Measurements from ENCODE around the gene CITED4. TPM values are rescaled to one million over a fixed set of nuclear protein-coding genes. Genes with fewer than 3 reads are reported as not detected.

The CITED4 gene
- total and polyA plus RNA-seq, 2 donors (not counting 3 experiments of a cell fraction or from before 2014, with no cell fraction given): 3.8 to 11.3 TPM

GRCh38 chr1:40822890-40823289 is 39.3 kb downstream of the CITED4 start:
- Histone ChIP-seq H3K27me3 (ENCODE audit: control insufficient read depth in 2 of 2, insufficient read depth in 2 of 2, low read length in 2 of 2) (peaks cover 0 to 4% of the 10 kb centered on the region in 2 experiments), H3K9ac (replicated peaks; ENCODE audit: extremely low read depth, insufficient read depth, low read length) (no peak overlapping the region), H3K27ac (ENCODE audit: insufficient read depth, low read depth, low read length) (no peak overlapping the region), H4K20me1 (replicated peaks; ENCODE audit: control insufficient read depth, extremely low read depth, insufficient read depth, low read length) (no peaks in the 10 kb centered on the region), H3K36me3 (ENCODE audit: control insufficient read depth in 2 of 2, extremely low read depth in 1 of 2, insufficient read depth in 2 of 2, low read length in 2 of 2) (no peaks in the 10 kb centered on the region), H3K9me1 (replicated peaks; ENCODE audit: control insufficient read depth, extremely low read depth, insufficient read depth, low read length) (no peaks in the 10 kb centered on the region), H3K4me2 (ENCODE audit: insufficient read depth, low read length) (no peak overlapping the region), H3K79me2 (ENCODE audit: control insufficient read depth, insufficient read depth, low read length) (no peaks in the 10 kb centered on the region), H3K4me1 (ENCODE audit: control insufficient read depth, extremely low read depth, insufficient read depth, low read length) (peaks cover 2% of the 10 kb centered on the region), H2AFZ (ENCODE audit: low read depth, low read length) (no peak overlapping the region), H3K9me3 (replicated peaks; ENCODE audit: control insufficient read depth, insufficient read depth, low read length) (no peaks in the 10 kb centered on the region), H3K4me3 (replicated peaks in 1 of 3; ENCODE audit: insufficient read depth in 1 of 3, low read depth in 1 of 3, low read length in 3 of 3) (no peak overlapping the region)
- dilution Hi-C loops (cut with MboI; ENCODE audit: extremely low pct_ligation_motif_present, low sequenced_read_pairs): no loop called here
- TF ChIP-seq MAX (IDR thresholded peaks at IDR 0.05; ENCODE audit: insufficient read depth, insufficient read length): no peak
- TF ChIP-seq JUN (IDR thresholded peaks at IDR 0.05; ENCODE audit: borderline replicate concordance, insufficient read depth, insufficient read length, low read depth): no peak
- TF ChIP-seq FOS (IDR thresholded peaks at IDR 0.05; ENCODE audit: borderline replicate concordance, insufficient read depth, low read length): no peak
- no peak for TF ChIP-seq EZH2 (IDR thresholded peaks at IDR 0.05; ENCODE audit: borderline replicate concordance, low read depth, low read length, severe bottlenecking)
- no peak for TF ChIP-seq GATA2 (IDR thresholded peaks at IDR 0.05; ENCODE audit: insufficient read depth, insufficient read length, low read depth, low read length)
- TF ChIP-seq CTCF (IDR thresholded peaks at IDR 0.05; ENCODE audit: extremely low read depth in 1 of 2, insufficient read depth in 1 of 2, low read depth in 1 of 2, low read length in 2 of 2): no peak
- no peak for TF ChIP-seq POLR2AphosphoS5 (IDR thresholded peaks at IDR 0.05; ENCODE audit: insufficient read depth, low read depth, low read length)
- no peak for TF ChIP-seq MYC (IDR thresholded peaks at IDR 0.05; ENCODE audit: low read depth, low read length)
- TF ChIP-seq POLR2A (IDR thresholded peaks at IDR 0.05; ENCODE audit: low read depth, low read length): no peak
- POLR2A ChIA-PET: no interaction called here
- DNase-seq (ENCODE audit: low read depth, low spot score) (no peak), FAIRE-seq (no peak)
- intact Hi-C loops (cut with micrococcal nuclease): no loop called here
- BruUV-seq (replicated peaks): no TSS peak
- CTCF ChIA-PET: interaction anchor here (1.6 kb wide), 1 partner anchor 130 kb away, joined by 4 read pairs; no protein-coding TSS in a partner anchor
